LNCaP clone FGC (cell line): ENCODE measurements around the gene ZNF292.

Source experiments
- DNase-seq: peaks from one replicate; pipeline ENCODE4 v3.0.0-alpha.2; 2011; ENCODE audit warnings: low read depth
- H3K4me3 ChIP-seq: 2 replicates; pipeline ENCODE4 v1.5.1; 2011; ENCODE audit warnings: mild to moderate bottlenecking, low read depth, low read length, control low read depth
- CTCF ChIP-seq: IDR thresholded peaks from 2 replicates; pipeline ENCODE4 v1.5.1; 2012; ENCODE audit warnings: mild to moderate bottlenecking; ENCODE audit not compliant: control insufficient read depth, insufficient read depth; ENCODE audit errors: extremely low read depth

ZNF292 gene

GRCh38 chr6:87214831-87215230 lies 59.5 kb downstream of the ZNF292 start:
- no peak overlapping the region for H3K4me3 ChIP-seq
- no peak for DNase-seq
- TF ChIP-seq CTCF = no peak

- no peak for TF ChIP-seq CTCF
- H3K4me3 ChIP-seq = no peak overlapping the region
- DNase-seq = no peak
Observed at GRCh38 chr6:87220997-87221396, 65.6 kb downstream of the ZNF292 start.

GRCh38 chr6:87222676-87223075 lies 67.3 kb downstream of the ZNF292 start:
- DNase-seq = no peak
- H3K4me3 ChIP-seq = no peak overlapping the region
- no peak for TF ChIP-seq CTCF

- DNase-seq = no peak
- TF ChIP-seq CTCF = no peak
- H3K4me3 ChIP-seq = no peak overlapping the region
Observed at GRCh38 chr6:87224971-87225370, 69.6 kb downstream of the ZNF292 start.

GRCh38 chr6:87225511-87225910 lies 70.1 kb downstream of the ZNF292 start:
- no peak for TF ChIP-seq CTCF
- DNase-seq = no peak
- no peak overlapping the region for H3K4me3 ChIP-seq

- no peak for TF ChIP-seq CTCF
- no peak for DNase-seq
- no peak overlapping the region for H3K4me3 ChIP-seq
Observed at GRCh38 chr6:87225937-87226336, 70.6 kb downstream of the ZNF292 start.

- H3K4me3 ChIP-seq = no peak overlapping the region
- no peak for DNase-seq
- TF ChIP-seq CTCF = no peak
Observed at GRCh38 chr6:87230801-87231200, 75.4 kb downstream of the ZNF292 start.
